NCI-H2029 treated with DMSO at 0.1 percent for 48 hours (cell line): Measurements from ENCODE around the gene HIRIP3.
A peak's percentile ranks its signal among the peaks of the same experiment; 100 is the strongest.
"Not testable (repeated sequence)": the region's sequence is repeated elsewhere in the genome, so short reads cannot be mapped to it uniquely, and the experiment has no call there.

Experiments used
- DNase-seq: peaks from one replicate; lab custom pipeline; 2025; lab: John Stamatoyannopoulos, UW

The HIRIP3 gene, protein sequence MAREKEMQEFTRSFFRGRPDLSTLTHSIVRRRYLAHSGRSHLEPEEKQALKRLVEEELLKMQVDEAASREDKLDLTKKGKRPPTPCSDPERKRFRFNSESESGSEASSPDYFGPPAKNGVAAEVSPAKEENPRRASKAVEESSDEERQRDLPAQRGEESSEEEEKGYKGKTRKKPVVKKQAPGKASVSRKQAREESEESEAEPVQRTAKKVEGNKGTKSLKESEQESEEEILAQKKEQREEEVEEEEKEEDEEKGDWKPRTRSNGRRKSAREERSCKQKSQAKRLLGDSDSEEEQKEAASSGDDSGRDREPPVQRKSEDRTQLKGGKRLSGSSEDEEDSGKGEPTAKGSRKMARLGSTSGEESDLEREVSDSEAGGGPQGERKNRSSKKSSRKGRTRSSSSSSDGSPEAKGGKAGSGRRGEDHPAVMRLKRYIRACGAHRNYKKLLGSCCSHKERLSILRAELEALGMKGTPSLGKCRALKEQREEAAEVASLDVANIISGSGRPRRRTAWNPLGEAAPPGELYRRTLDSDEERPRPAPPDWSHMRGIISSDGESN

DNA sequence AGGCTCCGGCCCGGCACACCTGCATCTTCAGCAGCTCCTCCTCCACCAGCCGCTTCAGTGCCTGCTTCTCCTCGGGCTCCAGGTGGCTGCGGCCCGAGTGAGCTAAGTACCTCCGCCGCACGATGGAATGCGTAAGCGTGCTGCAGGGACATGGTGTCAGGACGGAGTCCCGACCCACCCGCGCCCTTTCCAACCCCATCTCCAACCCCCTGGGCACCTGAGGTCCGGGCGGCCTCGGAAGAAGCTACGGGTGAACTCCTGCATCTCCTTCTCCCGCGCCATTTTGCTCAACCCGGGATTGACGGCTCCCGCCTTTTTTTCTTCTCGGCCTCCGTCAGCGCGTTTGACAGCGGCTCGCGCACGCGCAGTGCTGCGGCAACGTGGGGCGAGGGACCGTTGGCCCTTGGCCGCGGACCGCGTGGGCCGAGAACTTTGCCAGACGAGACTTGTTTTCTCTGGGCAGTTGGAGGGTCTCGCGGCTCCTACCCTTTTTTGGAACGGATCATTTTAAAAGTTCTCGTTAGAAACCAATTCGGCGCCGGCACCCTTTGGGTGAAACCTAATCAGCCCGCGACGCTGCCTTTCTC lies at the start of gene HIRIP3:
Gene HIRIP3 (minus strand): TSS at position 294 of the 587 bp plus-strand sequence. CDS start 12 bp downstream, at position 282.
- DNase-seq, result peak; percentile 51

DNA sequence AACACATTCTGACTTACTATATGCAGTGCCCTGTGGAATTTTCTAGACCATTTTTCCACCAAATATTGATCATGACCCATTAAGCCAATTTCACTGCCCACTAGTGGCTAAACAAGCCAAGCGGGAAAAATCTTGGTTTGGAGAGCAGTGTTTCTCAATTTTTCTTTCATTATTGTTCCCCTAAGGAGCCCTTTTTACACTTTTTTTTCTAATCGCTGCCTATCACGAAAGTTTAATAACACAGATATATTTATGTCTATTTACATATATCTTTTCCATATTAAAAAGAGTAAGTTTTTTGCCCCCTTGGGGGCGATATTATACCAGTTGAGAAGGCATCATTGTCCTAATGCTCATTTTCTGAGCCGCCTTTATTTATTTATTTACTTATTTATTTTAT lies 46.4 kb upstream of the HIRIP3 start:
- no peak for DNase-seq

DNA sequence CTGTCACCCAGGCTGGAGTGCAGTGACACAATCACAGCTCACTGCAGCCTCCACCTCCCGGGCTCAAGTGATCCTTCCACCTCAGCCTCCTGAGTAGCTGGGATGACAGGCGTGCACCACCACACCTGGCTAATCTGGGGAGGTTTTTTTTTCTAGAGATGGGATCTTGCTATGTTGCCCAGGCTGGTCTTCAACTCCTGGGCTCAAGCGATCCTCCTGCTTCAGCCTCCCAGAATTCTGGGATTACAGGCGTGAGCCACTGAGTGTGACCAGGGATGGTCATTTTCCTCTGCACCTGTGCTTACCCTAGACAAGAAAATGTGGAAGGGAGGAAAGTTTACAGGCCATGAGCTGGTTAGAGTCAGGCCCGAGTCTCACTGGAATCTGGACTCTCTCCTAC lies 45.3 kb upstream of the HIRIP3 start:
- not testable (repeated sequence) for DNase-seq

DNA sequence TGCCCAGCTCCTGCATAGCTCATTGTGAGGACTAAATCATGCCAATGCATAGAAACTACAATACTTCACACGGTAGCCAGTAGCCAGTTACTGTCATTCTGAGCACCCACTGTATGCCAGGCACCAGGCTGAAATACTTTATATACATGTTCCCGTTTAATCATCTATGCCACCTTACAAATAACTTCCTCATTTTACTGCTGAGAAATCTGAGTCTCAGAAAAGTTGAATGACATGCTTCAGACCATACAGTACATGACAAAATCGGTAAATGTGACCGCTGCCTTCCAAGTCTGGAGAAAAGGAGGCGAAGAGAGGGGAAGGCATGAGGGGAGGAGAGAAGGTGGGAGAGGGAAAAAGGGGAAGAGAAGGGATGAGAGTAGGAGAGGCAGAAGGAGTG lies 44.8 kb upstream of the HIRIP3 start:
- DNase-seq, result no peak

DNA sequence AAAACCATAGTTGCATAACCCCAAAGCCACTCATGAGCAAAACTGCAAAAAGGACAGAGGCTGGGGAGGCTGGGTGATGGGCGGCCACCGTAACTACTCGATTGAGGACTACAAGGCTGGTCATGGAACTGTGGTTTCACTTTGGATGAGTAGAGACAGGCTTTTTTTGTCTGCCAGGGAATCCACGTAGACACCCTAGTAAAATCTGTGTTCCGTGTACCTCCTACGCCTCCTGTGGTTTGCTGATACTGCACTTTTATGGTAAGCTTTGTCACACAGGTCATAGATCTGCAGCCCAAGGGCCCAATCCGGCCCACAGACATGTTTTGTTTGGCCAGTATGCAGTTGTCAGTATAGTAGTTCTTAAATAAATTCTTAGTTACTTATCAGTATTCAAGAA lies 37.9 kb upstream of the HIRIP3 start:
- no peak for DNase-seq

DNA sequence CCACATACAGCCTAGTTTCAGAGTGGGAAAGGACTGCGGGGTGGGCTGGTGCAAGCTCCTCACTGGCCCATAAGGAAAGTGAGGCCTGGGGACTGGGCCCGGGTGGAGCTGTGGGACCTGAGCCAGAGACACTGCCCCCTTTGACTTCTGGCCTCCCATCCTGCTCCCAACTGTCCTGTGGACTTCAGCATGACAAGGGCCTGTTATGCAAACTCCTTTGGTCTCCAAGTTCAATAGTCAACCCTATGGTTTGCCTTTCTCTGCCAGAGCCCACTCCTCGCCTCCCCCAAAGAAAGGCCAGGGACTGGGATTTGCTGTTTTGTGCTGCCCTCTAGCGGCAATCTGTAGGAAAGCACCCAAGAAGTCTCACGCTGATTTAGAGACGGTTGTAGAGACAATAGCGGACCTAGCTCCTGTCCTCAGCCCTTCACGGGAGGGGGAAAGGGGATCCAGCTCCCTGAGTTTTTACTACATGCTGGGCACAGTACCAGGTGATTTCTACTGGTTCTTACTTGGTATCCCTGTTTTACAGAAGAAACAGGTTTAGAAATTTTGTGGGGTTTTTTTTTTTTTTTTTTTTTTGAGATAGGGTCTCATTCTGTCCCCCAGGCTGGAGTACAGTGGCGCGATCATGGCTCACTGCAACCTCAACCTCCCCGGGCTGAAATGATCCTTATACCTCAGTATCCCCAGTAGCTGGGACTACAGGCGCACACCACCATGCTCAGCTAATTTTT lies 36.8 kb upstream of the HIRIP3 start:
- DNase-seq, result peak; percentile 48

DNA sequence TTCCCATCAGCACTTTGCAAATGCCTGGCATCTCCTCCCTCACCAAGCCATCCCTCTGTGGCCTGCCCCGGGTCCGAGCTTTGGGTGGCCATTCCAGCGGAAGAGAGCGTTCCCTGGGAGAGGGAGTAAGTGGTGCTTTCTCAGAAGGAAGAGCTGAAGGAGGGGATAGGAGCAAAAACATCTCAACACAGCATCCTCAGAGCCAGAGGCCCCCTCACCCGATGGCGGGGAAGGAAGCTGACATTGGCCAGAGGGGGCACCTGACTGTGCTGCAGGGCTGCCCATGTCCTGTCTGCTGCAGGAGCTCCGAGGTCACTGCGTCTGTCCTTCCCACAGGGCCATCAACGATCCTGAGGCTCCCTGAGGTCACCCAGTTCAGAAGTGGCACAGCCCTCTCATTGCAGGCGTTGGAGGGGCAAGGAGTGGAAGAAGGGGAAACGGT lies 36.1 kb upstream of the HIRIP3 start:
- no peak for DNase-seq

DNA sequence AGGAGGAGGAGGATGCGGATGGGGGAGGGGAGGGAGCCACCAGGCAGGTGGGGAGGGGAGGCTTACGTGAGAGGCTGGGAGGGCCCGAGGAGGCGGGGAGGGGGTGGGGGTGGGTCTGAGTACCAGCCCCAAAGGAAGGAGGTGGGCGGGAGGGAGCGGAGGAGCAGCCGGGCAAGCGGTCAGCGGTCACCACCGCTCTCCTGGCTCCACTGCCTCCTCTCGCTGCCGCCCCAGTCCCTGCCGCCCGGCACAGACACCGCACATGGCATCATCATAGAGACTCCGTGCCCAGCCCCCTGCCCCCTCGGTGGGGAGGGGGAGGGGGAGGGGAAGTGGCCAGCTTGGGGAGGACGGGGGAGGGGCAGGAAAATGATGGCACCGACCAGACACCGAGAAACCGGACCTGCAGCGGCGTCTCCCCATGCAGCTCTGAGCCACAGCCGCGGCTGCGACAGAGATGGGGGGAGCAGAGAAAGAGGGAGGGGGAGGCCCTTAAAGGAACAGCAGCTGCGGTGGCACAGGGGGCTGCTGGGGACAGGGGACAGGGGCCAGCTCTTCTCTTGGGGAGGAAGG lies 35.5 kb upstream of the HIRIP3 start, which contains the start of gene TLCD3B:
Gene TLCD3B (minus strand): TSS at position 431 of the 573 bp plus-strand sequence. CDS start 744 bp downstream, outside the sequence.
- DNase-seq, result no peak

DNA sequence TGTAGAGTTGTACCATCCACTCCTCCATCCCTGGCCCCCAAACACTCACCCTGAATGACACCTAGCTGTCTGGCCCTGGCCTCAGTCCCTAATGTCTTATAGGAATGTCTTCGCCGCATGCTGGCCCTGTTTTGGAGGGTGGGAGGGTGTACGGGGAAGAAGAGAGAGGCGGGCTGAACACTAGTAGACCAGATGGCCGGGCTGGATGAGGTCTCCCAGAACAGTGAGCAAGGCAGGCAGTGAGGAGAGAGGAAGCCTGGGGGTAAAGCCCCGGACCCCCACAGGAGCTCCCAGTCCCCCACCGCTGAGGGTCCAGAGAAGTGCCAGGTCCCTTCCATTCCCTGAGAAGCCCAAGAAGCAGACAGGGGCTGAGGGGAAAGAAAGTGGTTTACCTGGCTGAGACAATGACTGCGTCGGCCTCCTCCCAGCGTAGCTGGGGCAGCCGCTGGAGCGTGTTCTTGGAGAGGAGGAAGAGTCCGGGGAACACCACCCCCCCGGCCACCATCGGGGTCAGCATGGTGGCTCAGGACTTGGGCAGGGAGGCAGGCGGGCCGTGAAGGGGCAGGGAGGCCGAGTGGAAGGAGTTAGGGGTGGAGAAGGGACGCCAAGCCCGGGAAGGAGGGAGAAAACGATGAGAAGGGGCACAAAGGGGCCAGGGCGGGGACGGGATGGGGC lies 34.7 kb upstream of the HIRIP3 start:
- no peak for DNase-seq

DNA sequence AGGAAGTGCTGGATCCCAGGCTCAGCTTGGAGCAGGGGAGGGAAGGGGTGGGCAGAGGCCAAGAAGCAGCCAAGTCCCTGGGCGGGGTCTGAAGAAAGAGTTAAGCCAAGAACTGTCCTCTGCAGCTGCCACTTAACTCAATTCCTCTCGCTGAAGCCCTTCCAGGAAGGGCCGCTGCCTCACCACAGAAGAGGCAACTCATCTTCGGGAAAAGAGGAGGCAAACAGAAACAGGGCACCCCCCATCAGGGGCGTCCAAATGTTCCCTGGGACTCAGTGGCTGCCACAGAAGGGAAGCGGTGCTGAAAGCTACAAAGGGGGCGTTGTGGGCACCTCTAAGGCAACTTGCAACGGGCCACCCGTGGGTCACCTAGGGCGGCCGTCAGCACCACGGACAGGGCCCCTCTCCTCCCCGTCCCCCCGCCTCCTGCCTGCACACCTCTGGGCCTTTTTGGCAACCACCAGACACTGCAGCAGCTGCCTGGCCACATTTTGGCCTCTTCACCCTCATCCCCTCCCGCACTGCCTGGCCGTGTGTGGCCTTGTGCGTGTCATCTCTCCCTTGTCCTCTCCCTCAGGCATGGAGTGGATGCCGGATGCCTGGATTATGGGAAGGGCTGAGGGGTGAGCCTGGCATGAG lies 33.1 kb upstream of the HIRIP3 start:
- no peak for DNase-seq

DNA sequence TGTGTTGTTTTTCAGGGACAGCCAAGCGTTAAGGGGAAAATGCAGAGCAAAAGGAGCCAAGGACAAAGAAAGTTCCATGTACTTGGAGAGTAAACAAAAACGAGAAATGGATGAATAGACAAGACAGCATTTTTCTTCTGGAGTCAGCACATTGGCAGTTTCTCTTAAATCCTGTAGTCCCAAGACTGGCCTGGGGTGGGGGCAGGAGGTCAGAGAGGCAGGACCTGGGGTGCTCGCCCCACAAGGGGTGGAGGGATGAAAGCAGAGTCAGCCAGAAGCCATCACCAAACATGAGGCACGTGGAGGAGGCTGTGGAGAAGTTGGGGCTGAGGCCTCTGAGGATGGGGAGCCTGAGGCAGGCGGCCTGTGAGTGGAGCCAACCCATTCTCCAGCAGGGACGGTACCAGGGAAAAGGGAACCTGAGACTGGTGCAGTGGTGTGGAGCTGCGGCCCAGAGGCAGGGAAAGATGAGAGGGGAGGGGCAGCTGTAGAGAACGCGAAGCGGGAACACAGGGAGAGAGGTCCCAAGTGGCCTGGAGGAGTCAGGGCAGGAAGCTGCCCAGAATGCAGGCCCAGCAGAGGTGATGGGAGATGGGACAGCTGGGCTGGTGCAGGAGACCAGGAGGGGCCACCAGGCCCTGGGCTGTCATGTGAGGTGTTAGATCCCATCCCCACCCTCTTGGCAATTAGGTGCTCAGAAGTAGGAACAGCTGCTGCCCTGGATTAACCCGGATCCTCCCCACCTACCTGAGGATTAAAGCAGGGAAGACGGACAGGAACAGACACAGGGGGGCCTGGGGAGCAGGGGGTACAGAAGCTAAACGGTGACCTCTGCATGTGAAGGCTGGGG lies 32.4 kb upstream of the HIRIP3 start:
- no peak for DNase-seq

DNA sequence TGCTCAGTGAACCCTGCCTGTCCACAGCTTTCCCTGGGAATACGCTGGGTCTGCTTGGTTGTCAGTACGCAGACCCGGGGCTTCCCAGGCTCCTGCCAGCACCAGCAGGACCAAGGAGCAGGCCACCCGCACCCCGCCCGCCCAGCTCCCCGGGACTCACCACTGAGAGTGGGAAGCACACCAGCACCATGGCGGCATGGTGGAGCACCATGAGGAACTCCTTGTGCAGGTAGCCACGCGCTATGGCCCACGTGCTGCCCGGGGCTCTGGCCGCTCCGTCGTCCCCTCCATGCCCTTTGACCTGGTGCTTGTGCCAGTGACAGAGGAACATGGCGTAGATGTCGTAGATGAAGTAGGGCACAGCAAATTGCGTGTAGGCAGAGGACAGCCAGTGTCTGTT lies 31.0 kb upstream of the HIRIP3 start:
- no peak for DNase-seq

DNA sequence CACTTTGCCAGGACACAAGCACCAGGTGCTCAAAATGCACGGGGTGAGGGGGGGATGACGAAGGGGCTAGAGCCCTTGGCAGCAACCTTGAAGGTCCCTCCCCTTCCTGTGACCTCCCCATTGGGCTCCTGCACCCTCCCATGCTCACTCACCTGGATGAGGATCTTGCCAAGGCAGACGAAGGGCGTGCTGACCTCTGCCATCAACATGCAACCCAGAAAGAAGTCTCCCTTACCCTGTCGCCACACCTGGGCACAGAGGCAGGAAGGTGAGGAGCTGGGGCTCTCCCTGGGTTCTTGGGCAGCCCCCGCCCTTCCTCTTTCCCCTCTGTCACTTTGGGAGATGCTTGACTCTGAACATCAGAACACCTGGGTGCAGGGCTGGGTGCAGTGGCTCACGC lies 30.2 kb upstream of the HIRIP3 start:
- no peak for DNase-seq

DNA sequence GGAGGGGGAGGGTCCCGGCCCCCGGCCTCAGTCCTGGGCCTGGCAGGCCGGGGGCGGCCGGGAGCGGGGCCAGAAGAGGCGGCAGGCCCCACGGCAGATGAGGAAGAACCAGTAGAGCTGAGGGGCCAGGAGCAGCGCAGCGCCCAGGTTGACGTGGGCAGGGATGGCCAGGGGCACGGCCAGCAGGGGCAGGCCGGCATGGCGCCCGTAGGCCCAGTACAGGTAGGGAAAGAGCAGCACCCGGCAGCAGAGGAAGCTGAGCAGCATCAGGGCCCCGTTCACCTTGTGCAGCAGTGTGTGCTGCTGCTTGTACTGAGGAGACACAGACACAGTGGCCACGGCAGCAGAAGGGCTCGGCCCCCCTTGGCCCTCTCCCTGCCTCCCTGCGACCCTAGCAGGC lies 29.7 kb upstream of the HIRIP3 start:
- DNase-seq, result no peak

DNA sequence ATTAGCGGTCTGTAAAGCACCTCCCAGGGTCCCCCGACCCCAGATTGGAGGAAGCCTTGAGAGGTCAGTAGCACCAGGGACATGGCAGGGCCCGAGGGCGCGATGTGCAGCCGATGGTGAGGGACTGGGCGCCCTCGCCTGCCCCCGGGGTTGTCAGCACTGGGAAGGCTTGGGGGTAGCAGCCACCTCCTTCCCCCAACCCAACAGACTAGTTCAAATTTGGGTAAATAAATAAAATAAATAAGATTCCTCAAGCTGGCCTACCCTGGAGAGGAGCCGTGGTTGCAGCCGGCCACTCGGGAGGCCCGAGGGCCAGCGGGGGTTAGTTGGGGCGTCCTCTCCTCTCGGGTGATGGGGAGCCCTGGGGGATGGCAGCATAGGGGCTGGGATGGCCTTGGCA lies 29.0 kb upstream of the HIRIP3 start:
- DNase-seq, result no peak

DNA sequence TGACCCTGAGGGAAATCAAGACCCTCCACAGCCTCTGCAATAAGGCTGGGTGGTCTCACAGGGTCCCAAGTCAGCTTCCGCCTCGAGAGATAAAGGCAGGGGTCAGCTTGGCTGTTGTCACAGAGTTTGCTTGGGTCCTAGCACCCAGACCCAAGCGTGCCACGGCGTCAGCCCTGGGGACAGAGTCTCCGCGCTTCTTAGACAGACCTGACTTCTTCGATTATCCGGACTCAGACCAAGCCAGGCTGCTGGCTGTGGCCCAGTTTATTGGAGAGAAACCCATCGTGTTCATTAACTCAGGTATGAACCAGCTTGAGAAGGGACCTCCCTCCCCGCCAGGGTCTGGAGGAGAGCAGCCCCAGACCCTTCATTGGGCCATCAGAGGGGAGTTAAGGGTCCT lies 28.2 kb upstream of the HIRIP3 start:
- DNase-seq, result no peak

DNA sequence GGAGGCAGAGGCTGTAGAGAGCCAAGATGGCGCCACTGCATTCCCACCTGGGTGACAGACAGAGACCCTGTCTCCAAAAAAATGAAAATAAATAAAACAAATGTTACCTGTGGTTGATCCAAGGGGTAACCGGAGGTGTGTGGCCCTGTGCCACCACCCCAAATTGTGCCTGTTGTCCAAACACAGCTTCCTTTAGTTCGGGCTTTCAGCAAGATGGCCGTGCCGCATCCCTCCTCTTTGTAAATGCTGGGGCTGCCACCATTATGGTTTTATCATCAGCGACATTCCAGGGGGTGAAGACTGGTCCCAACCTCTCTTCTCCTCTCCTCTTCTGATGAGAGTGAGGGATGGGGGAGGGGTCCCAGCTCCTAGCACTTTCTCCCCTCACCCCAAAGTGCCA lies 27.5 kb upstream of the HIRIP3 start, which contains the start of gene C16orf92:
Gene C16orf92 (plus strand): TSS at position 312 of the 400 bp plus-strand sequence. CDS start 143 bp downstream, outside the sequence.
- DNase-seq, result no peak

DNA sequence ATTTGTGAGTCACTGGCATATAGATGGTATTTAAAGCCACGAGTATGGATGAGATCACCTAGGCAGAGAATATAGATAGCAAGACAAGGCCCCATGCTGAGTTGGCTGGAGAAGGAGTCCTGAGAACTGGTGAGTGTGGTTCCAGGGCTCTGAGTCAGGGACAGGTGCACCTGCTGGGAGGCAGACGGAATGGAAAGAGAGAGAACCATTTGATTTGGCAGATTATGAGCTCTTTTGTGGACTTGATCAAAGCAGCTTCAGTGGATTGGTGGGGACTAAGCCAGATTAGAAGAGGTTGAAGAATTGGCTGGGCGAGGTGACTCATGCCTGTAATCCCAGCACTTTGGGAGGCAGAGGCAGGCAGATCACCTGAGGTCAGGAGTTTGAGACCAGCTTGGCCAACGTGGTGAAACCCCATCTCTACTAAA lies 23.3 kb upstream of the HIRIP3 start:
- no peak for DNase-seq

DNA sequence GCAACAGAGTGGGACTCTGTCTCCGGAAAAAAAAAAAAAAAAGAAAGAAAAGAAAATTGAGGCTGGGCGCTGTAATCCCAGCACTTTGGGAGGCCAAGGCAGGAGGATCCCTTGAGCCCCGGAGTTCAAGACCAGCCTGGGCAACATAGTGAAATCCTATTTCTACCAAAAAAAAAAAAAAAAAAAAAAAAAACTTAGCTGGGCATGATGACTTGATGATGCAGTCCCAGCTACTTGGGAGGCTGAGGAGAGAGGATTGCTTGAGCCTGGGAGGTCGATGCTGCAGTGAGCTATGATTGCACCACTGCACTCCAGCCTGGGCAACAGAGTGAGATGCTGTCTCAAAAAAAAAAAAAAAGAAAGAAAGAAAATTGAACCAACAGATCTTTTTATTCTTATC lies 22.5 kb upstream of the HIRIP3 start:
- not testable (repeated sequence) for DNase-seq

DNA sequence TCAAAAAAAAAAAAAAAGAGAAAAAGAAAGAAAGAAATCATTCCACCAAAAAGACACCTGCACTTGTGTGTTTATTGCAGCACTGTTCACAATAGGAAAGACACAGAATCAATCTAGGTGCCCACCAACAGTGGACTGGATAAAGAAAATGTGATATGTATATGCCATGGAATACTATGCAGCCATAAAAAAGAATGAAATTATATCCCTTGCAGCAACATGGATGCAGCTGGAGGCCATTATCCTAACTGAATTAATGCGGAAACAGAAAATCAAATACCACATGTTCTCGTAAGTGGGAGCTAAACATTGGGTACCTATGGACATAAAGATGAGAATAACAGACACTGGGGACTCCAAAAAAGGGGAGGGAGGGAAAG lies 21.9 kb upstream of the HIRIP3 start:
- no peak for DNase-seq
